ENCODE data around the gene ESM1.
"Not testable (repeated sequence)": the region's sequence is repeated elsewhere in the genome, so short reads cannot be mapped to it uniquely, and the experiment has no call there.

DNA sequence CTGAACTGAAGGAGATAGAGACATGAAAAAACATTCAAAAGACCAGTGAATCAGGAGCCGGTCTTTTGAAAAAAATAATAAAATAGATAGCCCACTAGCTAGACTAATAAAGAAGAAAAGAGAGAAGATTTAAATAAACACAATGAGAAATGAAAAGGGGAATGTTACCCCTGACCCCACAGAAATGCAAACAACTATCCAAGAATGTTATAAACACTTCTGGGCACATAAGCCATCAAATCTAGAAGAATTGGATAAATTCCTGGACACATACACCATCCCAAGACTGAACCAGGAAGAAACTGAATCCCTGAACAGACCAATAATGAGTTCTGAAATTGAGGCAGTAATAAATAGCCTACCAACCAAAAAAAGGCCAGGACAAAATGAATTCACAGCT lies 24.8 kb upstream of the ESM1 start:
- not testable (repeated sequence) for TF ChIP-seq SP1 (IDR thresholded peaks at IDR 0.05); FOXK2 (IDR thresholded peaks at IDR 0.05); ARNT (IDR thresholded peaks at IDR 0.05); LEF1 (IDR thresholded peaks at IDR 0.05; ENCODE audit: borderline replicate concordance); NFRKB (IDR thresholded peaks at IDR 0.05); BHLHE40 (IDR thresholded peaks at IDR 0.05; ENCODE audit: borderline replicate concordance); FOXM1 (IDR thresholded peaks at IDR 0.05; ENCODE audit: borderline replicate concordance); SUZ12 (IDR thresholded peaks at IDR 0.05); ELF4 (IDR thresholded peaks at IDR 0.05); HDGF (IDR thresholded peaks at IDR 0.05; ENCODE audit: borderline replicate concordance); ZNF384 (IDR thresholded peaks at IDR 0.05); TARDBP (IDR thresholded peaks at IDR 0.05); CTBP1 (IDR thresholded peaks at IDR 0.05; ENCODE audit: borderline replicate concordance)

Measured in HEK293T (cell line).